Islet precursor cell (in vitro differentiated cells): ENCODE results near the gene ROBO3.

Source experiments
- DNase-seq: peaks from one replicate; pipeline ENCODE4 v3.0.0-alpha.2; 2018

Gene ROBO3

DNA sequence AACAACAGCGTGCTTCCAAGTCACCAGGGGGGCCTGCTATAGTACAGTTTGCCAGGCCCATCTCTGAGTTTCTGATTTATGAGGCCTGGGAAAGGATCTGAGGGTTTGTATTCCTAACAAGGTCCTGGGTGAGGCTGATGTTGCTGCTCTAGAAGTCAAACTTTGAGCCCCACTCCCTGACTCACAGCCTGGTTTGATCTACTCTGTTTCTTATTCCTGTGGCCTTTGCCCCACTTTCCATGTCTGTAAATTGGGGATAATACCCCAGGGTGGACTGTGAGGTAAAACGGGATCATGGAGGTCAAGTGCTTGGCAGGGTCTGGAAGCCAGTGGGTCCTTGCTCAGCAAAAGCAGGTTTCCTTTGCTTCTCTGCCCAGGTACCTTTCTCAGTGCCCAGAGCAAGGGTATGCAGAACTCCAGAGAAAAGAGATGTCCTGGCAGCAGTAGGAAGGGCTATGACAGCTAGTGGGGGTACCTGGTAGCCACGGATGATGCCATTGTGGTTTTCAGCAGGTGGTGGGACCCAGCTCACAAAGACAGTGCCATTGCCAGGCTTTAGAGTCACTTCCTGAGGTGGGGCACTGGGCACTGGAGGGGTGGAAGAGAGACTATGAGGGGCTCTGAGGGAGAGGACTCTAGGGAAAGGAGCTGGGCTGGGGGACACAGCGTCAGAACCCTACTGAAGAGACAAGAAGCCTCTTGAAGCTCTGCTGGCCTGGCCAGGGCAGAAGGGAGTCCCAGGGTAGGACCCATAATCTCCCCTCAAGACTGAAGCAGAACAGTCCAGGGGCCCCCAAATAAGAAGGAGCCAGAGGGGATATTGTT, 29.6 kb downstream of the ROBO3 start:
- peak; percentile 40 for DNase-seq

DNA sequence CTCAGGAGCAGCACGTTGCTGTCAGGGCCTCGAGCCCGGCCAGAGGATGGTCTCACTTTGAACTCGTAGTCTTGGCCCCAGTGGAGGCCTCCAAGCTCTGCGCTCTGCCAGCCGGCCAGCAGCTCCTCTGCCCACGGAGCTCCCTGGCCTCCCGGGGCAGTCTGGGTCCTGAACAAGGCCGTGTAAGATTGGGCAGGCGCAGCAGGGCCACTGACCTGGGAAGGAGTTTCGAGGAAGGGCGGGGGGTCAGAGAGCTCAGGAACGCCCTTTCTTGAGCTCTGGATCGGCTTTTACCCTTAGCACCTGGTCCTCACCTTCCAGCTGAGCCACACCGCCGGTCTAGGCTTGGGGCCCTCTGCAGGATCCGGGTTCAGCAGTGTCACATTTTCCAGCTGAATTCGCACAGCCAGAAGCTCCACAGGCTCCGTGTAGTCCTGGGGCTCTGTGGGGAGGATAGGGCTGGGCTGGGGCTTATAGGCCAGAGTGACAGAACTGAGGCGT, 30.3 kb downstream of the ROBO3 start:
- DNase-seq = peak; percentile 44

DNA sequence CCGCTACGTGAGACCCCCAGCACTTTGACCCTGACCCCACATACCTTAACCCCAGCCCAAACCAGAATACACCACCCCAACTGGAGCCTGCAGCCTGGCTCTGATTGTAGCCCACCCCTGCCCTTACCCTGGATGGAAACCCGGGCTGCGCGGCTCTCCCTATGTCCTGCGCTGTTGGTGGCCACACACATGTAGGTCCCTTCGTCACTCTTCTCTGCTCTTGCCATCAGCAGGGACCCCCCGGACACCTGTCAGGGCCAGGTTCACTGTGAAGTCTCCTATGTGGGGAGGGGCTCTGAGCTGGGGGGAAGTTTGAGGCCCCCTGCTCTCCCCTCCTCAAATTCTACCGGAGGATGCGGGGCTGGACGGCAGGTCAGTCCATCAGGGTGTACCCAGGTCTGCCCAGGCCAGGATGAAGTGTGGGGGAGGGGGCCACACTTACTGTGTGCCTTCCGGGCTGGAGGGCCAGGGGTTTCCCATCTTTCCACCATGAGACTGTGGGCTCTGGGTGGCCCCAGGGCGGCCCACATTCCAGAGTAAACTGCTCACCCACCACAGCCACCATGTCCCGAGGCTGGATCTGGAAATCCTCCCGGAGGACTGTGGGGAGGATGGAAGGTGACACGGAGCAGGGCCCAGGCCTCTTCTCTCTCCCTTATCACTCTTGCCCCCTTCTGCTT, 31.0 kb downstream of the ROBO3 start:
- DNase-seq = peak; percentile 82

- DNase-seq = peak; percentile 25
Observed at GRCh38 chr11:124896821-124897391, 31.7 kb downstream of the ROBO3 start.

DNA sequence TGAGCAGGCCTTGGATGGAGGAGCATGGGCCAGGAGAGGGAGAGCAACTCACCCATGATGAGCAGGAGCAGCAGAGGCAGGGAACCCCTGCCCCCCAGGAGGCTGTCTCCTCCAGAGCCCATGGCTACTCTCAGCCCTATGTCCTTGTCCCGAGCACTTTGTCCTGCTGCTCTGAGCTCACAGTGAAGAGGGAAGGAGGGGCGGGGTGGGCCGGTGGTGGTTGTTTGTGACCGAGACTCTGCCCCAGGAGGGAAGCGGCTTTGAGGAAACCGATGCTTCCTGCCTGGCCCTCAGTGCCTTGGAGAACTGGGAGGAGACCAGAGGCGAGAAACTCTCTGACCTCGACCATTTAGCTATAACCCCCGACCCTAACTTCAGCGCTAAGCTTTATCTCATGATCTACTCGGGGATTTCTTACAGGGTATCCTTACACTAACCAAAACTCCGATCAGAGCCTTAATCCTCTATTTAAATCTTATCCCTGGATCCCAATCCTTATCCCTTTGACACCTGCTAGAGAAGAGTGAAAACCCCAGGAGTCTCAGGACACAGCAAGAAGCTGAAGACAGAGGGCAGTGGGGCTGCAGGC, 32.5 kb downstream of the ROBO3 start, which contains the start of gene ROBO4:
Gene ROBO4 (minus strand): TSS at position 192 of the 589 bp plus-strand sequence. CDS start 70 bp downstream, at position 122.
- peak; percentile 50 for DNase-seq

DNA sequence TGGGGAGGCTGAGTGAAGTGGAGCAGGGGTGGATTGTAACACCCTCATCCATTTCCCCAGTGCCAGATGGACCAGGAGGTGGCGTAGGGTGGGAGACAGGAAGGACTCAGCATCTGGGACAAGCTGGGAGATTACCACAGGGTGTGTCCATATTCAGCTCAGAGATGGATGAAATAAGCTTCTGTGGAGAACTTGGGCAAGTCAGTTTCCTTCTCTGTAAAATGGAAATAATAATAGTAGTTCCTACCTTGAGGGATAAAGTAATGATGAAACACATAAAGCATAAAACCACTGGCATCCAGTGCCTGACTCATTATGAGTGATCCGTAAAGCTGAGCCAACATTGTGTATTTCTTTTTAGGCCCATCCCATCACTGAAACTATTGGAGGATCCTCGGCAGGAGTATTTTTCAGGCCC, 33.0 kb downstream of the ROBO3 start:
- DNase-seq = peak; percentile 29

DNA sequence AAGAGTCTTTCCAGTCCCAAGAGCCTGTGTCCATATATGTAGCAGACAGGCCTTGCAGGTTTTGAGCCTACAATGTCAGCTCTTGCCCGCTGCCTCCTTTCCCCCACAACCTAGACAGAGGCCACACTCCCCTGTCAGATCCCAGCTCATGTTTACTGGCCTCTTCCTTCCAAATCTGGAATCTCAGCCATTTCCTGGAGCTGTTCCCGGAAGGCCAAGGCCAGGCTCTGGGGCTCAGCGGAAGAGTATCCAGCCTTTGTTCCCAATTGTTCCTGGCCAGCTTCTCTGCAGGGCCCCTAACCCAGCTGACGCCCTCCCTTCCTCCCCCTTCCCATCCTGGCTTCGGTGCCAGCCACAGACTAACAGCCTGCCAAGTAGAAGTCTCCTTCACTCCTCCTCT, 33.5 kb downstream of the ROBO3 start:
- DNase-seq = peak; percentile 68

GRCh38 chr11:124899383-124900145, 34.3 kb downstream of the ROBO3 start:
- peak; percentile 47 for DNase-seq

DNA sequence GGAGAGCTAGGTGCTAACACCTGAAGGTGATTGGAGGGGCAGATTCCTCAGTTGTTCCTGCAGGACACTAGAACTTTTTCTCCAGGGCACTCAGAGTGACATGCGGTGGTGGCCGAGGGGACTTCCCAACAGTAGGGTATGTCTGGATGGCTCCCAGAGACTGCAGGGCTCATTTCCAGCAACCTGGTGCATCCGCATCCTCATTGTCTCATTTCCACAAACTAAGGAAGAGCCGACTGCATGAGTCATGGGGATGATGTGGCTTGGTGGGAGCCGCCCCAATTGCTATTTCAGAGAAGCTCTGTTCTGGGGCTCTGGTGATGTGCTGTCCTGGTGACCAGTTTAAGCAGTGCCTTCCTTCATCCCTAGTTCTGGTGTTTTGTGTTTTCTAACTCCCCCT, 35.2 kb downstream of the ROBO3 start:
- DNase-seq = peak; percentile 91

DNA sequence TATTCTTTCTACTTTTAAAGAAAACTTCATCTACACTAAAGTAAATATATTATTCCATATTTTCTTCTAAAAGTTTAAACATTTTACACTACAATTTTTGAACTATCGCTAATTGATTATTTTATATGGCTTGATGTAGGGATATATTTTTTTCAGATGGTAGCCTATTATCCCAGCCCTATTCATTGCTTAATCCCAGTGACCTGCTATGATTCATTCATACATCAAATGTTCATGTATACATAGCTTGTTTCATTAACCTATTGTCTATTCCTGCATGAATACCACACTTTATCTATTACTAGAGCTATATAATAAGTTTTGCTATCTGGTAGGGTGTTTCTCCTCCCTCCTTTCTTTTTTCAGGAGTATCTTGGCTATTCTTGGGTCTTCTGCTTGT, 37.4 kb downstream of the ROBO3 start:
- DNase-seq = no peak

DNA sequence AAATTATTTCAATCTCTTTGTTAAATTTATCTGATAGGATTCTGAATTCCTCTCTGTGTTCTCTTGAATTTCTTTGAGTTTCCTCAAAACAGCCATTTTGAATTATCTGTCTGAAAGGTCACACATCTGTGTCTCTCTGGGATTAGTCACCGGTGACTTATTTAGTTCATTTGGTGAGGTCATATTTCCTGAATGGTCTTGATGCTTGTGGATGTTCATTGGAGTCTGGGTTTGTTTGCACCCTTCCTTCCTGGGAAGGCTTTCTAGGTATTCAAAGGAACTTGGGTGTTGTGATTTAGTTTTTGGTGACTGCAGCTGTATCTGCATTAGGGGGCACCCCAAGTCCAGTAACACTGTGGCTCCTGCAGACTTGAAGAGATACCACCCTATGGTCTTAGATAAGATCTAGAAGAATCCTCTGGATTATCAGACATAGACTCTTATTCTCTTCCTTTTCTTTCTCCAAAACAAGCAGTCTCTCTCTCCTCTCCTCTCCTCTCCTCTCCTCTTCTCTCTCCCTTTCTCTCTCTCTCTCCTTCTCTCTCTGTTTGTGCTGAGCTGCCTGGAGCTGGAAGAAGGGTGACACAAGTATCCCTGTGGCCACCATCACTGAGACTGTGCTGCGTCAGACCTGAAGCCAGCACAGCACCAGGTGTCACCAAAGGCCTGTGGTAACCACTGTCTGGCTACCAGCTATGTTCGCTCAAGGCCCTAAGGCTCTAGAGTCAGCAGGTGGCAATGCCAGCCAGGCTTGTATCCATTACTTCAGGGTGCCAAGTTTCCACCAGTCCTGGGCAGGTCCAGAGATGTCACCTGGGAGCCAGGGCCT, 50.5 kb downstream of the ROBO3 start:
- DNase-seq = no peak

- DNase-seq = no peak
Observed at GRCh38 chr11:124916370-124916710, 51.1 kb downstream of the ROBO3 start.

GRCh38 chr11:124917115-124917637, 51.9 kb downstream of the ROBO3 start:
- no peak for DNase-seq

GRCh38 chr11:124918950-124919349, 53.7 kb downstream of the ROBO3 start, which contains the start of gene HEPN1:
TSS of gene HEPN1 (plus strand) at chr11:124919250.
- no peak for DNase-seq

DNA sequence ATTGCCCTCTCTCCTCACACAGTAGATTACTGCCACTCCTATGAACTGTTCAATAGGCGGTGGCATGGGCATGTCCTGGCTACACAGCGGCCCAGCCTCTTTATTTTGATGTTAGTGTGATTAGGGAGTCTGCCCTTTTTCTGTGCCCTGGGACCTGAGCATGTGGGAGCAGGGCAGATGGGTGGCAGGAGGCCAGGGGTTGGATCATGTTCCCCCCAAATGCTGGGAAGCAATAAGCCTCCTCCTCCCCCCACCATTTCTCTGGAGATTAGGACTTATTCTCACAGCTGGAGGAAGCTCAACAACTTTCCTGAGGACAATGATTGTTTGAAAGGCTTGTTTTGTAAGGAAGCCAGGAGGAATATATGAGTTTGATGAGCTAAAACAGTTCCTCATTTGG, 54.7 kb downstream of the ROBO3 start:
- no peak for DNase-seq

DNA sequence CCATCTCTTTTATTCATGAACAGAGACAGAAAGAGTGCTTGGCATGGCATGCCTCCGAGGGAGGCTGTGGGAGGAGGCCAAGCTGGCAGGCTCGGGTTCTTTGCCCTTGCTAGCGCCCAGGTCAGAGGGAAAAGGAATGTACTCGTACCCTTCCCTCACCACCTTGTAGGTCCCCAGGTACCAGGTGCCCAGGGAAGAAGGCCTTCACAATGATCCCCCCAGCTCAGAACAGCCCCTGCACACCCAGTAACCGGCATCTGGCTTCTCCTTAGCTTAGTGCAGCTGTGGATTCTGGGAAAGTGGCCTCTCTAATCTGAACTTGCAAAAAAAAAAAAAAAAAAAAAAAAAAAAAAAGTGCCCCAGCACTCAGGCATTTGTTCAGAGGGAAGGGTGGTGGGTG, 55.1 kb downstream of the ROBO3 start:
- no peak for DNase-seq

DNA sequence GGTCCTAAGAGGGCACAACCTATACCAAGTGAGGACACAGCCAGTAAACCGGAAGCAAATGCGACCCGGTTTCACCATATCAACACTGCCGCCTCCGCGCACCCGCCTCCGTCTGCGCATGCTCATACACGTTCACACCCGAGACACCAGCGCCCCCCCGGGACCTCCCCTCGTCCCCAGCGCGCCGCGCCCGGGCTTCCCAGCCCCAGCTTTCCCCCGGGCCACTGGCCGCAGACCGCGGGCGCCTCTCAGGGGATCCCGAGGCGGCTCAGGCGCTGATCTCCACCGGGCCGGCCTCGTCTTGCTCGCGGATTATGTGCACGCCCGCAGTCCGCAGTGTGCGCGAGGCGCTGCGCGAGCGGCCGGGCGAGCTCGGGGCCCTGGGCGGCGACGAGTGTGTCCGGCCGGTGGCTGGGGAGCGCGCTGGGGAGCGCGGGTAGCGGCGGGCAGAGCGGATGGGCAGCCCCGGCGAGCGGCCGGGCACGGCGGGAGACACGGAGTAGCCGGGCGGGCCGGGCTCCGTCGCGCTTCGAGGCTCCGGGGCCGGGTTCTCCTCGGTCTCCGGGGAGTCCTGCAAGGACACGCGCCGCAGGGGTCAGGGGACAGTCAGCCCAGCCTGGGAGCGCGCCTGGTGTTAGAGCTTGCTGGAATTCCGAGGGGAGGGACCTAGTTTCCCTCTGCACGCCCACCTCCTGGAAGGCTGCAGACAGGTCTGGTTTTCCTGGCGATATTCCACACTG, 55.8 kb downstream of the ROBO3 start:
- DNase-seq = peak; percentile 93

DNA sequence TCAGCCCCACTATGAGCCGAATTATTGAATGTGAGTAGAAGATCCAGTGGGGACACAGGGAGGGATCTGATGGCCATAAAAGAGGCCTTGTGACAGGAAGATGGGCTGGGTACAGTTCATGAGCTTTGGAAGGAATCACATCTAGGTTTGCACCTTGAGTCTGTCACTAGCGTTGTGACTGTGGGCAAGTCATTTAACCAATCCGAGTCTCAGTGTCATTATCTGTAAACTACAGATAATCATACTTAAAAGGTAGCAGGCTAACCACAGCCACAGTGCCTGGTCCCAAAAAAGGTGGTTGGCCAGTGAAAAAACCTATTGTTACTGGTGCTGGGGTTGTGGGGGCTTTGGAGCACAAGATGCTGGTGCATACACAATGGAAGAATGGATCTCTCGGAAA, 57.6 kb downstream of the ROBO3 start:
- DNase-seq = no peak

GRCh38 chr11:124923296-124923695, 58.1 kb downstream of the ROBO3 start:
- no peak for DNase-seq

DNA sequence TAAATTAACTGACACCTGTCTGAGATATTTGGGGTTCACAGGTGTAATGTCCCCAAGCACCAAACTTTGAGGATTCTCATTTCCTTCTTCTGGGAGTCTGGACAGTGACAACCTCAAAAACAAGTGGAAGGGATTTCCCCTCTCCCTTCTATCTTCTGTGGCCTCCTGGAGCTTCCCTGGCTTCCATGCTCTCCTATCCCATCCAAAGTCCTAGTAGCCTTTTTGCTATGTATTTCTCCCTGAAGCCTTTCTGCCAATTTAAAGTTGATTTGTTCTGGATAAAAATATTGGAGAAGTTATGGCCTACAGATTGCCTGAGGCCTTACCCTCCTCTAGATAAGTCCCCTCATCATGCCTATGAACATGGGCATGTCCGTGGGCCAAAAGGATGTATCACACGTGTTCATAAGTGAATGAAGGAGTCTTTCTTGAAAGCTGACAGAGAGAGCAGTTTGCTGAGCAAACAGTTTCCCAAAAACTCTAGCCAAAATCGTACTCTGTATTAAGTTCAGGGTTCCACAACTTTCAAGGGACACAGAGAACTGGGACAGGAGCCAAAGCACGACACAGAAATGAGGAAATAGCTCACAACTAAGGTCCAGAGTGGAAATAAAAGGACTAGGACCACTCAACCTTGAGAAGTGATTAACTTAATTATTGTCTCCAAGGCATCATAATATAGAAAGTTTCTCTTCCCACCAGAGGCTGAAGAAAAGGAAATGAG, 63.9 kb downstream of the ROBO3 start:
- DNase-seq = no peak
